Measurements from ENCODE around the gene SPATA13.
"Not testable (repeated sequence)": the region's sequence is repeated elsewhere in the genome, so short reads cannot be mapped to it uniquely, and the experiment has no call there.

The SPATA13 gene

GRCh38 chr13:24327598-24327997, 167.1 kb downstream of the SPATA13 start:
- not testable (repeated sequence) for DNase-seq

GRCh38 chr13:24328145-24328544, 167.6 kb downstream of the SPATA13 start:
- no peak for DNase-seq

- DNase-seq, result no peak
These were observed 178.2 kb downstream of the SPATA13 start for GRCh38 chr13:24338721-24339120.

GRCh38 chr13:24339937-24340607, 179.6 kb downstream of the SPATA13 start:
- no peak for DNase-seq

GRCh38 chr13:24340608-24340955, 180.1 kb downstream of the SPATA13 start:
- no peak for DNase-seq

- no peak for DNase-seq
These were observed 180.9 kb downstream of the SPATA13 start for GRCh38 chr13:24341439-24341838.

GRCh38 chr13:24348385-24348784, 187.9 kb downstream of the SPATA13 start:
- DNase-seq, result no peak

GRCh38 chr13:24348797-24349515, 188.4 kb downstream of the SPATA13 start:
- DNase-seq, result no peak

- not testable (repeated sequence) for DNase-seq
These were observed 189.5 kb downstream of the SPATA13 start for GRCh38 chr13:24349778-24350664.

- no peak for DNase-seq
These were observed 190.9 kb downstream of the SPATA13 start for GRCh38 chr13:24351423-24351822.

- DNase-seq, result no peak
These were observed 193.2 kb downstream of the SPATA13 start for GRCh38 chr13:24353736-24354135.

GRCh38 chr13:24355103-24355502, 194.6 kb downstream of the SPATA13 start:
- DNase-seq, result no peak

GRCh38 chr13:24356270-24356669, 195.8 kb downstream of the SPATA13 start:
- DNase-seq, result no peak

All from GF-D8 (cell line).